SIG-M5 treated with dmso at 0.1 percent for 504 hours (cell line): ENCODE data around the gene FOXP1.
"Not testable (repeated sequence)": the region's sequence is repeated elsewhere in the genome, so short reads cannot be mapped to it uniquely, and the experiment has no call there.

Source experiments
- DNase-seq: peaks from one replicate; lab custom pipeline; 2025; ENCODE audit not compliant: unreplicated experiment; lab: John Stamatoyannopoulos, UW

Gene FOXP1

GRCh38 chr3:71454512-71455403, 128.8 kb downstream of the FOXP1 start:
- no peak for DNase-seq

GRCh38 chr3:71453822-71454511, 129.6 kb downstream of the FOXP1 start:
- DNase-seq: peak; percentile 25

GRCh38 chr3:71453319-71453718, 130.2 kb downstream of the FOXP1 start:
- DNase-seq: no peak

GRCh38 chr3:71451812-71452211, 131.7 kb downstream of the FOXP1 start:
- no peak for DNase-seq

- DNase-seq: peak; percentile 14
Observed at GRCh38 chr3:71451060-71451459, 132.5 kb downstream of the FOXP1 start.

GRCh38 chr3:71450162-71450561, 133.4 kb downstream of the FOXP1 start:
- DNase-seq: no peak

GRCh38 chr3:71447803-71448202, 135.7 kb downstream of the FOXP1 start:
- DNase-seq: peak; percentile 66

- DNase-seq: no peak
Observed at GRCh38 chr3:71447197-71447596, 136.3 kb downstream of the FOXP1 start.

- no peak for DNase-seq
Observed at GRCh38 chr3:71446734-71447133, 136.8 kb downstream of the FOXP1 start.

GRCh38 chr3:71446260-71446659, 137.3 kb downstream of the FOXP1 start:
- DNase-seq: no peak

GRCh38 chr3:71444861-71445259, 138.7 kb downstream of the FOXP1 start:
- no peak for DNase-seq

- DNase-seq: peak; percentile 99
Observed at GRCh38 chr3:71444028-71444860, 139.3 kb downstream of the FOXP1 start.

GRCh38 chr3:71443332-71443731, 140.2 kb downstream of the FOXP1 start:
- DNase-seq: no peak

GRCh38 chr3:71442652-71443042, 140.9 kb downstream of the FOXP1 start:
- no peak for DNase-seq

- no peak for DNase-seq
Observed at GRCh38 chr3:71441925-71442651, 141.4 kb downstream of the FOXP1 start.

- no peak for DNase-seq
Observed at GRCh38 chr3:71441217-71441924, 142.2 kb downstream of the FOXP1 start.

GRCh38 chr3:71438904-71439303, 144.6 kb downstream of the FOXP1 start:
- DNase-seq: no peak

- DNase-seq: no peak
Observed at GRCh38 chr3:71438071-71438685, 145.3 kb downstream of the FOXP1 start.

- DNase-seq: no peak
Observed at GRCh38 chr3:71436337-71436736, 147.2 kb downstream of the FOXP1 start.

- not testable (repeated sequence) for DNase-seq
Observed at GRCh38 chr3:71435836-71436235, 147.7 kb downstream of the FOXP1 start.
